ENCODE measurements around the gene RIMS4. TPM values are rescaled to one million over a fixed set of nuclear protein-coding genes. Genes with fewer than 3 reads are reported as not detected.
A peak's percentile ranks its signal among the peaks of the same experiment; 100 is the strongest.

Gene RIMS4
- total and polyA plus RNA-seq, 2 donors = 0.14 to 2.4 TPM

GRCh38 chr20:44730441-44730840 lies 79.9 kb downstream of the RIMS4 start:
- Histone ChIP-seq H3K4me1 (ENCODE audit: insufficient read depth) (no peaks in the 10 kb centered on the region), H3K36me3 (ENCODE audit: insufficient read depth) (no peaks in the 10 kb centered on the region), H3K27ac (ENCODE audit: low read depth) (no peak overlapping the region), H3K4me3 (ENCODE audit: low read depth, low read length) (no peak overlapping the region)
- 67% methylated on average over 2 of the region's 2 CpGs for WGBS
- DNase-seq (ENCODE audit: extremely low spot score) = no peak

- WGBS = 27% methylated on average over 9 of the region's 9 CpGs
- DNase-seq (ENCODE audit: extremely low spot score) = peak; percentile 56
- H3K27ac ChIP-seq (ENCODE audit: low read depth) = no peak overlapping the region
- H3K36me3 ChIP-seq (ENCODE audit: insufficient read depth) = no peaks in the 10 kb centered on the region
- H3K4me3 ChIP-seq (ENCODE audit: low read depth, low read length) = no peak overlapping the region
- H3K4me1 ChIP-seq (ENCODE audit: insufficient read depth) = no peaks in the 10 kb centered on the region
These were observed 81.4 kb downstream of the RIMS4 start for GRCh38 chr20:44728801-44729443.

GRCh38 chr20:44727651-44728050 lies 82.7 kb downstream of the RIMS4 start:
- no peaks in the 10 kb centered on the region for H3K36me3 ChIP-seq (ENCODE audit: insufficient read depth)
- no peak overlapping the region for H3K4me3 ChIP-seq (ENCODE audit: low read depth, low read length)
- H3K4me1 ChIP-seq (ENCODE audit: insufficient read depth) = no peaks in the 10 kb centered on the region
- no peak overlapping the region for H3K27ac ChIP-seq (ENCODE audit: low read depth)
- DNase-seq (ENCODE audit: extremely low spot score) = no peak
- WGBS = 82% methylated on average over 2 of the region's 2 CpGs

GRCh38 chr20:44727039-44727438 lies 83.3 kb downstream of the RIMS4 start:
- H3K36me3 ChIP-seq (ENCODE audit: insufficient read depth) = no peaks in the 10 kb centered on the region
- 88% methylated on average over 11 of the region's 11 CpGs for whole genome bisulfite sequencing
- no peak overlapping the region for H3K4me3 ChIP-seq (ENCODE audit: low read depth, low read length)
- DNase-seq (ENCODE audit: extremely low spot score) = no peak
- no peak overlapping the region for H3K27ac ChIP-seq (ENCODE audit: low read depth)
- H3K4me1 ChIP-seq (ENCODE audit: insufficient read depth) = no peaks in the 10 kb centered on the region

GRCh38 chr20:44725837-44726236 lies 84.5 kb downstream of the RIMS4 start:
- no peak for DNase-seq (ENCODE audit: extremely low spot score)
- Histone ChIP-seq H3K4me1 (ENCODE audit: insufficient read depth) (no peaks in the 10 kb centered on the region), H3K36me3 (ENCODE audit: insufficient read depth) (no peaks in the 10 kb centered on the region), H3K27ac (ENCODE audit: low read depth) (no peak overlapping the region), H3K4me3 (ENCODE audit: low read depth, low read length) (no peak overlapping the region)
- WGBS = 80% methylated on average over 5 of the region's 5 CpGs

GRCh38 chr20:44724423-44725091 lies 85.8 kb downstream of the RIMS4 start:
- WGBS = 48% methylated on average over 26 of the region's 26 CpGs
- no peaks in the 10 kb centered on the region for H3K36me3 ChIP-seq (ENCODE audit: insufficient read depth)
- no peak overlapping the region for H3K4me3 ChIP-seq (ENCODE audit: low read depth, low read length)
- H3K4me1 ChIP-seq (ENCODE audit: insufficient read depth) = no peaks in the 10 kb centered on the region
- DNase-seq (ENCODE audit: extremely low spot score) = no peak
- H3K27ac ChIP-seq (ENCODE audit: low read depth) = no peak overlapping the region

GRCh38 chr20:44723798-44724362 lies 86.5 kb downstream of the RIMS4 start:
- no peak for DNase-seq (ENCODE audit: extremely low spot score)
- Histone ChIP-seq H3K27ac (ENCODE audit: low read depth) (no peak overlapping the region), H3K4me3 (ENCODE audit: low read depth, low read length) (no peak overlapping the region), H3K4me1 (ENCODE audit: insufficient read depth) (no peaks in the 10 kb centered on the region), H3K36me3 (ENCODE audit: insufficient read depth) (no peaks in the 10 kb centered on the region)
- WGBS = 92% methylated on average over 9 of the region's 9 CpGs

GRCh38 chr20:44723391-44723790 lies 87.0 kb downstream of the RIMS4 start:
- H3K4me1 ChIP-seq (ENCODE audit: insufficient read depth) = no peaks in the 10 kb centered on the region
- no peaks in the 10 kb centered on the region for H3K36me3 ChIP-seq (ENCODE audit: insufficient read depth)
- no peak for DNase-seq (ENCODE audit: extremely low spot score)
- H3K4me3 ChIP-seq (ENCODE audit: low read depth, low read length) = no peak overlapping the region
- WGBS = 75% methylated on average over 7 of the region's 7 CpGs
- H3K27ac ChIP-seq (ENCODE audit: low read depth) = no peak overlapping the region

GRCh38 chr20:44722990-44723389 lies 87.4 kb downstream of the RIMS4 start:
- 88% methylated on average over 2 of the region's 2 CpGs for WGBS
- H3K4me1 ChIP-seq (ENCODE audit: insufficient read depth) = no peaks in the 10 kb centered on the region
- H3K36me3 ChIP-seq (ENCODE audit: insufficient read depth) = no peaks in the 10 kb centered on the region
- DNase-seq (ENCODE audit: extremely low spot score) = no peak
- H3K27ac ChIP-seq (ENCODE audit: low read depth) = no peak overlapping the region
- H3K4me3 ChIP-seq (ENCODE audit: low read depth, low read length) = no peak overlapping the region

- WGBS = 97% methylated on average over 1 of the region's 1 CpG
These were observed 88.6 kb downstream of the RIMS4 start for GRCh38 chr20:44721785-44722054.

GRCh38 chr20:44720997-44721784 lies 89.2 kb downstream of the RIMS4 start:
- WGBS = 34% methylated on average over 11 of the region's 11 CpGs
- H3K4me1 ChIP-seq (ENCODE audit: insufficient read depth) = no peaks in the 10 kb centered on the region
- no peak overlapping the region for H3K27ac ChIP-seq (ENCODE audit: low read depth)
- H3K36me3 ChIP-seq (ENCODE audit: insufficient read depth) = no peaks in the 10 kb centered on the region
- H3K4me3 ChIP-seq (ENCODE audit: low read depth, low read length) = no peak overlapping the region
- no peak for DNase-seq (ENCODE audit: extremely low spot score)

More at GRCh38 chr20:44721785-44722054, 88.6 kb downstream of the RIMS4 start:
- Histone ChIP-seq H3K4me3 (ENCODE audit: low read depth, low read length) (no peak overlapping the region), H3K27ac (ENCODE audit: low read depth) (no peak overlapping the region), H3K36me3 (ENCODE audit: insufficient read depth) (no peaks in the 10 kb centered on the region), H3K4me1 (ENCODE audit: insufficient read depth) (no peaks in the 10 kb centered on the region)
- no peak for DNase-seq (ENCODE audit: extremely low spot score)

- whole genome bisulfite sequencing = 54% methylated on average over 7 of the region's 7 CpGs
- no peaks in the 10 kb centered on the region for H3K4me1 ChIP-seq (ENCODE audit: insufficient read depth)
- H3K27ac ChIP-seq (ENCODE audit: low read depth) = no peak overlapping the region
- no peaks in the 10 kb centered on the region for H3K36me3 ChIP-seq (ENCODE audit: insufficient read depth)
- no peak for DNase-seq (ENCODE audit: extremely low spot score)
- H3K4me3 ChIP-seq (ENCODE audit: low read depth, low read length) = no peak overlapping the region
These were observed 89.7 kb downstream of the RIMS4 start for GRCh38 chr20:44720621-44720996.

GRCh38 chr20:44719841-44720240 lies 90.5 kb downstream of the RIMS4 start:
- DNase-seq (ENCODE audit: extremely low spot score) = no peak
- Histone ChIP-seq H3K27ac (ENCODE audit: low read depth) (no peak overlapping the region), H3K36me3 (ENCODE audit: insufficient read depth) (no peaks in the 10 kb centered on the region), H3K4me1 (ENCODE audit: insufficient read depth) (no peaks in the 10 kb centered on the region), H3K4me3 (ENCODE audit: low read depth, low read length) (no peak overlapping the region)
- WGBS = 94% methylated on average over 19 of the region's 19 CpGs

GRCh38 chr20:44717986-44718385 lies 92.4 kb downstream of the RIMS4 start:
- DNase-seq (ENCODE audit: extremely low spot score) = no peak
- Histone ChIP-seq H3K4me1 (ENCODE audit: insufficient read depth) (no peaks in the 10 kb centered on the region), H3K4me3 (ENCODE audit: low read depth, low read length) (no peak overlapping the region), H3K36me3 (ENCODE audit: insufficient read depth) (no peaks in the 10 kb centered on the region), H3K27ac (ENCODE audit: low read depth) (no peak overlapping the region)
- 77% methylated on average over 10 of the region's 10 CpGs for WGBS

All from urinary bladder (tissue), 4 donors.